IMR-90 (cell line): Measurements from ENCODE around the gene TTC16. TPM values are rescaled to one million over a fixed set of nuclear protein-coding genes. Genes with fewer than 3 reads are reported as not detected.

Experiments used
- ATAC-seq: fragments of 200-7000 bp; cut with Tn5 transposase; 2 replicates; pipeline ENCODE4 v1.9.1; 2020; ENCODE audit warnings: low read depth, mild to moderate bottlenecking, moderate library complexity
- BruUV-seq: library from RNA; stranded (reverse); fragments of 400-500 nt; replicated peaks from 2 replicates; lab custom pipeline; 2021; lab: Mats Ljungman, UMichigan
- CTCF ChIA-PET: fragments of 300-600 bp; formaldehyde crosslinking; extraction: SDS; loops from one replicate; lab custom pipeline; 2021; ENCODE audit warnings: antibody characterized with exemption; lab: Yijun Ruan, JAX
- POLR2A ChIA-PET: fragments of 300-600 bp; sonication (Branson Sonifier 250); formaldehyde crosslinking; loops from one replicate; lab custom pipeline; 2022; ENCODE audit warnings: antibody characterized with exemption; ENCODE audit not compliant: unreplicated experiment; lab: Charles Lee
- DNase-seq: peaks from one replicate; pipeline ENCODE4 v3.0.0; 2013
- H2AFZ ChIP-seq: replicated peaks from 2 replicates; pipeline ENCODE3; 2013; ENCODE audit warnings: low read length, mild to moderate bottlenecking; ENCODE audit not compliant: poor library complexity
- H2AK5ac ChIP-seq: 2 replicates; pipeline ENCODE4 v1.6.1; 2013; ENCODE audit warnings: low read depth, low read length, inconsistent platforms
- H2AK9ac ChIP-seq: replicated peaks from 2 replicates; pipeline ENCODE3; 2013; ENCODE audit warnings: mild to moderate bottlenecking, low read depth, low read length, moderate library complexity; ENCODE audit not compliant: poor library complexity
- H2BK120ac ChIP-seq: 2 replicates; pipeline ENCODE4 v1.6.1; 2013; ENCODE audit warnings: low read depth, low read length, inconsistent platforms
- H2BK15ac ChIP-seq: 3 replicates; pipeline ENCODE4 v1.6.1; 2013; ENCODE audit warnings: low read depth, low read length, inconsistent platforms
- H2BK20ac ChIP-seq: 2 replicates; pipeline ENCODE4 v1.6.1; 2013; ENCODE audit warnings: low read depth, mild to moderate bottlenecking, inconsistent platforms, low read length, moderate library complexity
- H2BK5ac ChIP-seq: 2 replicates; pipeline ENCODE4 v1.6.1; 2013; ENCODE audit warnings: mild to moderate bottlenecking, low read depth, low read length, inconsistent platforms; ENCODE audit not compliant: poor library complexity, severe bottlenecking
- H3K14ac ChIP-seq: replicated peaks from 2 replicates; pipeline ENCODE4 v1.6.1; 2013; ENCODE audit warnings: low read depth, low read length, inconsistent platforms
- H3K18ac ChIP-seq: 2 replicates; pipeline ENCODE4 v1.6.1; 2013; ENCODE audit warnings: low read depth, low read length, control low read depth
- H3K23ac ChIP-seq: 2 replicates; pipeline ENCODE4 v1.6.1; 2013; ENCODE audit warnings: low read depth, low read length, inconsistent platforms
- H3K27ac ChIP-seq: 2 replicates; pipeline ENCODE4 v1.5.1; 2013; ENCODE audit warnings: mild to moderate bottlenecking, control low read depth, low read length; ENCODE audit not compliant: insufficient read depth
- H3K27me3 ChIP-seq: 2 replicates; pipeline ENCODE4 v1.6.1; 2013; ENCODE audit warnings: low read length; ENCODE audit not compliant: control insufficient read depth, insufficient read depth
- H3K36me3 ChIP-seq: 2 replicates; pipeline ENCODE4 v1.6.1; 2013; ENCODE audit warnings: low read length, mixed read lengths; ENCODE audit not compliant: control insufficient read depth, insufficient read depth
- H3K4ac ChIP-seq: 2 replicates; pipeline ENCODE4 v1.6.1; 2013; ENCODE audit warnings: low read depth, low read length, inconsistent platforms
- H3K4me1 ChIP-seq: 2 replicates; pipeline ENCODE4 v1.6.1; 2013; ENCODE audit warnings: low read length, mixed read lengths; ENCODE audit not compliant: control insufficient read depth, insufficient read depth
- H3K4me2 ChIP-seq: 2 replicates; pipeline ENCODE4 v1.6.1; 2013; ENCODE audit warnings: low read depth, mild to moderate bottlenecking, control low read depth, low read length, moderate library complexity
- H3K4me3 ChIP-seq: 2 replicates; pipeline ENCODE4 v1.5.1; 2013; ENCODE audit warnings: low read depth, mild to moderate bottlenecking, control low read depth, low read length, moderate library complexity; ENCODE audit not compliant: insufficient read depth
- H3K56ac ChIP-seq: 2 replicates; pipeline ENCODE4 v1.6.1; 2013; ENCODE audit warnings: low read length, inconsistent platforms; ENCODE audit not compliant: insufficient read depth; ENCODE audit errors: extremely low read depth
- H3K79me1 ChIP-seq, 2 experiments: 2 replicates each; pipeline ENCODE4 v1.6.1; 2013; ENCODE audit warnings: low read length in 2 of 2, inconsistent platforms in 1 of 2, low read depth in 1 of 2
- H3K9ac ChIP-seq: 2 replicates; pipeline ENCODE4 v1.6.1; 2013; ENCODE audit warnings: low read depth, low read length, control low read depth
- H3K9me1 ChIP-seq: 2 replicates; pipeline ENCODE4 v1.6.1; 2013; ENCODE audit warnings: low read length, inconsistent platforms; ENCODE audit not compliant: insufficient read depth
- H3K9me3 ChIP-seq: 2 replicates; pipeline ENCODE4 v1.6.1; 2013; ENCODE audit warnings: low read length; ENCODE audit not compliant: control insufficient read depth, insufficient read depth
- H4K20me1 ChIP-seq: 2 replicates; pipeline ENCODE4 v1.6.1; 2013; ENCODE audit warnings: low read length, inconsistent platforms; ENCODE audit not compliant: insufficient read depth
- H4K5ac ChIP-seq: 2 replicates; pipeline ENCODE4 v1.6.1; 2013; ENCODE audit warnings: mild to moderate bottlenecking, low read depth, low read length, control low read depth
- H4K8ac ChIP-seq, 2 experiments: 2 replicates each; pipeline ENCODE4 v1.6.1; 2013; ENCODE audit warnings: low read depth in 2 of 2, low read length in 2 of 2, control low read depth in 1 of 2, inconsistent platforms in 1 of 2
- H4K91ac ChIP-seq: 2 replicates; pipeline ENCODE4 v1.6.1; 2013; ENCODE audit warnings: low read depth, low read length, inconsistent platforms; ENCODE audit not compliant: insufficient read depth
- CEBPB ChIP-seq: IDR thresholded peaks from 2 replicates; pipeline ENCODE4 v1.6.1; 2012; ENCODE audit warnings: low read depth, low read length, improper control_type of control experiment
- MAFK ChIP-seq: IDR thresholded peaks from 2 replicates; pipeline ENCODE4 v1.6.1; 2012; ENCODE audit warnings: low read depth, low read length, improper control_type of control experiment
- MXI1 ChIP-seq: IDR thresholded peaks from 2 replicates; pipeline ENCODE4 v1.6.1; 2012; ENCODE audit warnings: low read depth, mild to moderate bottlenecking, low read length, moderate library complexity, borderline replicate concordance
- WGBS, 2 experiments: methylation state at CpG; one replicate each; pipeline versions ENCODE4 v1.1.5 to v1.1.7; 2013; ENCODE audit warnings: missing lambda C conversion rate in 2 of 2; ENCODE audit not compliant: insufficient read length in 1 of 2; ENCODE audit errors: extremely low coverage in 2 of 2; 5-methylcytosine and 5-hydroxymethylcytosine counted together
- dilution Hi-C: fragments of 300-500 bp; cut with HindIII; formaldehyde crosslinking; loops from one replicate; pipeline ENCODE4 v1.14.3; 2018; ENCODE audit warnings: low sequenced_read_pairs; ENCODE audit not compliant: unreplicated experiment
- in situ Hi-C: fragments of 300-500 bp; cut with MboI; formaldehyde crosslinking; loops from 3 replicates; pipeline ENCODE4 v1.14.3; 2019; ENCODE audit warnings: low sequenced_read_pairs, inconsistent platforms, mixed read lengths
- intact Hi-C: fragments of 100-400 bp; cut with micrococcal nuclease; formaldehyde crosslinking; loops from 2 replicates; pipeline ENCODE4 v1.10.0; 2022
- polyA plus RNA-seq, 3 experiments: library from polyadenylated mRNA; depleted of rRNA; stranded (reverse); fragments of >200 nt; gene quantifications; 2 replicates each; pipeline ENCODE4 v1.2.3, GENCODE V29; 2012; ENCODE audit warnings: low replicate concordance in 1 of 3
- total RNA-seq: library from RNA; depleted of rRNA; stranded (reverse); fragments of >200 nt; gene quantifications from 2 replicates; pipeline ENCODE4 v1.2.3, GENCODE V29; 2012

The TTC16 gene
- total and polyA plus RNA-seq, 2 of the 4 experiments (the other 2 are of a cell fraction), result 0.02 TPM; not detected in 1

- no peak overlapping the region for H3K18ac ChIP-seq
- H4K8ac ChIP-seq, result no peak overlapping the region
- H3K4me1 ChIP-seq, result no peaks in the 10 kb centered on the region
- H3K27ac ChIP-seq, result no peak overlapping the region
- H3K4ac ChIP-seq, result no peak overlapping the region
- H3K27me3 ChIP-seq, result peaks cover 66% of the 10 kb centered on the region
- H2AFZ ChIP-seq, result no peak overlapping the region
- ChIA-PET CTCF (no interaction called here), POLR2A (no interaction called here)
- H4K20me1 ChIP-seq, result peaks cover 6% of the 10 kb centered on the region; the same call in 1 of the 2 replicates
- intact Hi-C loops (no loop called here), in situ Hi-C loops (no loop called here), dilution Hi-C loops (no loop called here)
- no peak overlapping the region for H3K4me2 ChIP-seq
- H2AK9ac ChIP-seq, result no peak overlapping the region
- no peak overlapping the region for H3K56ac ChIP-seq
- no peak overlapping the region for H2BK15ac ChIP-seq
- H3K9me3 ChIP-seq, result no peaks in the 10 kb centered on the region
- no peak overlapping the region for H2BK120ac ChIP-seq
- no peak overlapping the region for H2BK5ac ChIP-seq
- H4K91ac ChIP-seq, result no peak overlapping the region
- H3K79me1 ChIP-seq, result no peaks in the 10 kb centered on the region
- H3K9me1 ChIP-seq, result peaks cover 3% of the 10 kb centered on the region; the same call in 1 of the 2 replicates
- H2AK5ac ChIP-seq, result no peak overlapping the region
- no peak overlapping the region for H3K9ac ChIP-seq
- no peak overlapping the region for H4K5ac ChIP-seq
- no peak for TF ChIP-seq MAFK
- TF ChIP-seq CEBPB, result no peak
- no peak for TF ChIP-seq MXI1
- H3K36me3 ChIP-seq, result no peaks in the 10 kb centered on the region
- no TSS peak for BruUV-seq
- no peak overlapping the region for H2BK20ac ChIP-seq
- no peak overlapping the region for H3K14ac ChIP-seq
- no peak overlapping the region for H3K23ac ChIP-seq
- DNase-seq, result no peak
- no peak overlapping the region for H3K4me3 ChIP-seq
- no peak for ATAC-seq
- WGBS, 2 experiments, result 84% methylated on average over 21 of the region's 26 CpGs; no CpG with 5 or more reads in 1 of the 2 experiments
These were observed 33.4 kb downstream of the TTC16 start for GRCh38 chr9:127749090-127749787.
